SK-N-SH treated with all-trans-retinoic acid at 6 μM for 48 hours (cell line): ENCODE data around the gene ALG12.

ENCODE experiments used
- ATAC-seq: fragments of 200-7000 bp; cut with Tn5 transposase; 3 replicates; pipeline ENCODE4 v1.9.1; 2020; ENCODE audit warnings: mild to moderate bottlenecking, moderate library complexity
- ARNTL ChIP-seq: fragments of 450-650 bp; formaldehyde crosslinking; IDR thresholded peaks from 2 replicates; pipeline ENCODE4 v1.5.0; 2020; ENCODE audit warnings: low read depth, mild to moderate bottlenecking, moderate library complexity, borderline replicate concordance
- BACH2 ChIP-seq: fragments of 250-450 bp; sonication (Bioruptor Pico); IDR thresholded peaks from 2 replicates; pipeline ENCODE4 v1.9.0; 2021; ENCODE audit warnings: mild to moderate bottlenecking, borderline replicate concordance
- CSDC2 ChIP-seq: fragments of 250-450 bp; sonication (Bioruptor Pico); IDR thresholded peaks from 2 replicates; pipeline ENCODE4 v1.5.0; 2020; ENCODE audit warnings: mild to moderate bottlenecking, moderate library complexity
- CSRNP3 ChIP-seq: fragments of 250-450 bp; sonication (Bioruptor Pico); IDR thresholded peaks from 2 replicates; pipeline ENCODE4 v1.5.1; 2021; ENCODE audit warnings: mild to moderate bottlenecking, moderate library complexity
- ESRRG ChIP-seq: fragments of 250-450 bp; sonication (Bioruptor Pico); IDR thresholded peaks from 2 replicates; pipeline ENCODE4 v1.6.1; 2021; ENCODE audit warnings: mild to moderate bottlenecking
- OSR1 ChIP-seq: fragments of 250-450 bp; sonication (Bioruptor Pico); IDR thresholded peaks from 2 replicates; pipeline ENCODE4 v1.8.0; 2022; ENCODE audit warnings: moderate library complexity, mild to moderate bottlenecking, inconsistent platforms
- PPARA ChIP-seq: fragments of 250-450 bp; sonication (Bioruptor Pico); IDR thresholded peaks from 2 replicates; pipeline ENCODE4 v1.5.0; 2020; ENCODE audit warnings: mild to moderate bottlenecking, borderline replicate concordance
- SNAI2 ChIP-seq: fragments of 250-450 bp; sonication (Bioruptor Pico); IDR thresholded peaks from 2 replicates; pipeline ENCODE4 v1.5.0; 2020; ENCODE audit warnings: mild to moderate bottlenecking, moderate library complexity
- TCF4 ChIP-seq: fragments of 250-450 bp; sonication (Bioruptor Pico); IDR thresholded peaks from 2 replicates; pipeline ENCODE4 v1.8.0; 2021; ENCODE audit warnings: mild to moderate bottlenecking, moderate library complexity, borderline replicate concordance
- TOX ChIP-seq: fragments of 250-450 bp; sonication (Bioruptor Pico); IDR thresholded peaks from 2 replicates; pipeline ENCODE4 v1.8.0; 2021; ENCODE audit warnings: mild to moderate bottlenecking, moderate library complexity, borderline replicate concordance
- TSHZ2 ChIP-seq: fragments of 250-450 bp; sonication (Bioruptor Pico); IDR thresholded peaks from 2 replicates; pipeline ENCODE4 v1.5.0; 2020; ENCODE audit warnings: mild to moderate bottlenecking, moderate library complexity
- ZC3H10 ChIP-seq: fragments of 250-450 bp; sonication (Bioruptor Pico); IDR thresholded peaks from 2 replicates; pipeline ENCODE4 v1.5.1; 2021; ENCODE audit warnings: mild to moderate bottlenecking, moderate library complexity
- ZFP3 ChIP-seq: fragments of 250-450 bp; sonication (Bioruptor Pico); IDR thresholded peaks from 2 replicates; pipeline ENCODE4 v1.5.0; 2020; ENCODE audit warnings: mild to moderate bottlenecking, moderate library complexity
- ZFP30 ChIP-seq: fragments of 450-650 bp; formaldehyde crosslinking; IDR thresholded peaks from 2 replicates; pipeline ENCODE4 v1.5.0; 2022; ENCODE audit warnings: mild to moderate bottlenecking, moderate library complexity
- ZNF70 ChIP-seq: fragments of 450-650 bp; formaldehyde crosslinking; IDR thresholded peaks from 2 replicates; pipeline ENCODE4 v1.5.0; 2020; ENCODE audit warnings: mild to moderate bottlenecking, moderate library complexity
- ZNF8 ChIP-seq: fragments of 450-650 bp; formaldehyde crosslinking; IDR thresholded peaks from 2 replicates; pipeline ENCODE4 v1.5.0; 2020; ENCODE audit warnings: mild to moderate bottlenecking, moderate library complexity
- TF ChIP-seq, protein P1 (sequence below): fragments of 250-450 bp; sonication (Bioruptor Pico); IDR thresholded peaks from 2 replicates; pipeline ENCODE4 v1.8.0; 2020; ENCODE audit warnings: mild to moderate bottlenecking, moderate library complexity, borderline replicate concordance
- TF ChIP-seq, protein P2 (sequence below): fragments of 250-450 bp; sonication (Bioruptor Pico); IDR thresholded peaks from 2 replicates; pipeline ENCODE4 v1.8.0; 2021; ENCODE audit warnings: low read depth, mild to moderate bottlenecking, moderate library complexity, borderline replicate concordance
- TF ChIP-seq, protein P3 (sequence below): fragments of 250-450 bp; sonication (Bioruptor Pico); IDR thresholded peaks from 2 replicates; pipeline ENCODE4 v1.5.1; 2020; ENCODE audit warnings: low read depth, mild to moderate bottlenecking, moderate library complexity

ALG12 gene

GRCh38 chr22:49918911-49919881, 958 bp upstream of the ALG12 start:
- ATAC-seq, result no peak
- no peak for TF ChIP-seq ZC3H10 (CRISPR knock-in tag)
- TF ChIP-seq ZNF8 (CRISPR knock-in tag), result no peak
- TF ChIP-seq, protein P1, sequence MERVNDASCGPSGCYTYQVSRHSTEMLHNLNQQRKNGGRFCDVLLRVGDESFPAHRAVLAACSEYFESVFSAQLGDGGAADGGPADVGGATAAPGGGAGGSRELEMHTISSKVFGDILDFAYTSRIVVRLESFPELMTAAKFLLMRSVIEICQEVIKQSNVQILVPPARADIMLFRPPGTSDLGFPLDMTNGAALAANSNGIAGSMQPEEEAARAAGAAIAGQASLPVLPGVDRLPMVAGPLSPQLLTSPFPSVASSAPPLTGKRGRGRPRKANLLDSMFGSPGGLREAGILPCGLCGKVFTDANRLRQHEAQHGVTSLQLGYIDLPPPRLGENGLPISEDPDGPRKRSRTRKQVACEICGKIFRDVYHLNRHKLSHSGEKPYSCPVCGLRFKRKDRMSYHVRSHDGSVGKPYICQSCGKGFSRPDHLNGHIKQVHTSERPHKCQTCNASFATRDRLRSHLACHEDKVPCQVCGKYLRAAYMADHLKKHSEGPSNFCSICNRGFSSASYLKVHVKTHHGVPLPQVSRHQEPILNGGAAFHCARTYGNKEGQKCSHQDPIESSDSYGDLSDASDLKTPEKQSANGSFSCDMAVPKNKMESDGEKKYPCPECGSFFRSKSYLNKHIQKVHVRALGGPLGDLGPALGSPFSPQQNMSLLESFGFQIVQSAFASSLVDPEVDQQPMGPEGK (CRISPR knock-in tag), result no peak
- no peak for TF ChIP-seq ESRRG (CRISPR knock-in tag)
- TF ChIP-seq ZFP3 (CRISPR knock-in tag), result no peak
- no peak for TF ChIP-seq PPARA (CRISPR knock-in tag)
- TF ChIP-seq ZFP30 (CRISPR knock-in tag), result no peak
- TF ChIP-seq CSRNP3 (CRISPR knock-in tag), result no peak
- TF ChIP-seq BACH2 (CRISPR knock-in tag), result no peak
- TF ChIP-seq TOX (CRISPR knock-in tag), result no peak
- TF ChIP-seq, protein P2, sequence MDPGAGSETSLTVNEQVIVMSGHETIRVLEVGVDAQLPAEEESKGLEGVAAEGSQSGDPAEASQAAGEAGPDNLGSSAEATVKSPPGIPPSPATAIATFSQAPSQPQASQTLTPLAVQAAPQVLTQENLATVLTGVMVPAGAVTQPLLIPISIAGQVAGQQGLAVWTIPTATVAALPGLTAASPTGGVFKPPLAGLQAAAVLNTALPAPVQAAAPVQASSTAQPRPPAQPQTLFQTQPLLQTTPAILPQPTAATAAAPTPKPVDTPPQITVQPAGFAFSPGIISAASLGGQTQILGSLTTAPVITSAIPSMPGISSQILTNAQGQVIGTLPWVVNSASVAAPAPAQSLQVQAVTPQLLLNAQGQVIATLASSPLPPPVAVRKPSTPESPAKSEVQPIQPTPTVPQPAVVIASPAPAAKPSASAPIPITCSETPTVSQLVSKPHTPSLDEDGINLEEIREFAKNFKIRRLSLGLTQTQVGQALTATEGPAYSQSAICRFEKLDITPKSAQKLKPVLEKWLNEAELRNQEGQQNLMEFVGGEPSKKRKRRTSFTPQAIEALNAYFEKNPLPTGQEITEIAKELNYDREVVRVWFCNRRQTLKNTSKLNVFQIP (CRISPR knock-in tag), result no peak
- TF ChIP-seq CSDC2 (CRISPR knock-in tag), result no peak
- TF ChIP-seq ZNF70 (CRISPR knock-in tag), result no peak
- TF ChIP-seq TCF4 (CRISPR knock-in tag), result no peak
- no peak for TF ChIP-seq TSHZ2 (CRISPR knock-in tag)
- TF ChIP-seq SNAI2 (CRISPR knock-in tag), result no peak
- TF ChIP-seq, protein P3, sequence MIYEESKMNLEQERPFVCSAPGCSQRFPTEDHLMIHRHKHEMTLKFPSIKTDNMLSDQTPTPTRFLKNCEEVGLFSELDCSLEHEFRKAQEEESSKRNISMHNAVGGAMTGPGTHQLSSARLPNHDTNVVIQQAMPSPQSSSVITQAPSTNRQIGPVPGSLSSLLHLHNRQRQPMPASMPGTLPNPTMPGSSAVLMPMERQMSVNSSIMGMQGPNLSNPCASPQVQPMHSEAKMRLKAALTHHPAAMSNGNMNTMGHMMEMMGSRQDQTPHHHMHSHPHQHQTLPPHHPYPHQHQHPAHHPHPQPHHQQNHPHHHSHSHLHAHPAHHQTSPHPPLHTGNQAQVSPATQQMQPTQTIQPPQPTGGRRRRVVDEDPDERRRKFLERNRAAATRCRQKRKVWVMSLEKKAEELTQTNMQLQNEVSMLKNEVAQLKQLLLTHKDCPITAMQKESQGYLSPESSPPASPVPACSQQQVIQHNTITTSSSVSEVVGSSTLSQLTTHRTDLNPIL, result no peak
- no peak for TF ChIP-seq OSR1
- TF ChIP-seq, all 23 proteins: peak for 0

- no peak for ATAC-seq
- no peak for TF ChIP-seq CSDC2 (CRISPR knock-in tag)
- no peak for TF ChIP-seq CSRNP3 (CRISPR knock-in tag)
- TF ChIP-seq OSR1, result no peak
Measured at GRCh38 chr22:49916831-49917230, 1.4 kb downstream of the ALG12 start.

GRCh38 chr22:49915610-49916009, 2.6 kb downstream of the ALG12 start:
- ATAC-seq, result no peak
- no peak for TF ChIP-seq ARNTL (CRISPR knock-in tag)
- TF ChIP-seq TSHZ2 (CRISPR knock-in tag), result no peak
